HCT116 (cell line): ENCODE data around the gene TRERF1. TPM values are rescaled to one million over a fixed set of nuclear protein-coding genes. Genes with fewer than 3 reads are reported as not detected.

ENCODE experiments used
- ATAC-seq: fragments of 200-7000 bp; cut with Tn5 transposase; 2 replicates; pipeline ENCODE4 v1.9.1; 2020; ENCODE audit warnings: mild to moderate bottlenecking, moderate library complexity
- BruUV-seq: library from RNA; stranded (reverse); fragments of 400-500 nt; replicated peaks from 2 replicates; lab custom pipeline; 2021; lab: Mats Ljungman, UMichigan
- CTCF ChIA-PET: fragments of 300-600 bp; sonication (Branson Sonifier 250); formaldehyde crosslinking; loops from one replicate; lab custom pipeline; 2021; ENCODE audit warnings: antibody characterized with exemption; lab: Charles Lee
- POLR2A ChIA-PET: fragments of 300-600, 350-600 bp; sonication (Branson Sonifier 250); formaldehyde crosslinking; loops from one replicate; lab custom pipeline; 2021; ENCODE audit warnings: antibody characterized with exemption; lab: Charles Lee
- RAD21 ChIA-PET, 2 experiments: fragments of 300-600 bp; sonication (Branson Sonifier 250); formaldehyde crosslinking; loops; one replicate each; lab custom pipeline; 2023; ENCODE audit warnings: low total read pairs in 2 of 2; ENCODE audit not compliant: uncharacterized antibody in 2 of 2, unreplicated experiment in 2 of 2, low non-redundant PET in 1 of 2; lab: Charles Lee
- DNase-seq: peaks from one replicate; pipeline ENCODE4 v3.0.0-alpha.2; 2010; ENCODE audit warnings: low read depth, low spot score
- H2AFZ ChIP-seq: fragments of 200-600 bp; shearing (Covaris generic), sonication (generic); 2 replicates; pipeline ENCODE4 v1.6.1; 2017; ENCODE audit warnings: low read depth, mixed run types, mixed read lengths, antibody characterized with exemption, low read length; ENCODE audit not compliant: poor library complexity, severe bottlenecking
- H3K27ac ChIP-seq: 2 replicates; pipeline ENCODE4 v1.5.1; 2012; ENCODE audit warnings: low read depth, low read length
- H3K27me3 ChIP-seq: fragments of 200-600 bp; sonication (generic); 2 replicates; pipeline ENCODE4 v1.6.1; 2016; ENCODE audit warnings: mixed run types, low read length, mixed read lengths; ENCODE audit not compliant: insufficient read depth
- H3K36me3 ChIP-seq, 2 experiments: fragments of 200-500 bp in 1 of 2; fragments of 200-600 bp in 1 of 2; sonication (Bioruptor generic) in 1 of 2; sonication (generic) in 1 of 2; 2 replicates each; pipeline versions ENCODE4 v1.5.1 to v1.6.1; 2014 to 2016; ENCODE audit warnings: low read length in 2 of 2, inconsistent platforms in 1 of 2, mixed read lengths in 1 of 2, mixed run types in 1 of 2; ENCODE audit not compliant: insufficient read depth in 2 of 2, control insufficient read depth in 1 of 2
- H3K4me1 ChIP-seq, 2 experiments: fragments of 200-600 bp in 1 of 2; sonication (generic) in 1 of 2; 2 replicates each; pipeline versions ENCODE4 v1.5.1 to v1.6.1; 2012 to 2017; ENCODE audit warnings: low read length in 2 of 2, inconsistent platforms in 1 of 2, mild to moderate bottlenecking in 1 of 2, mixed read lengths in 1 of 2, mixed run types in 1 of 2, moderate library complexity in 1 of 2; ENCODE audit not compliant: insufficient read depth in 2 of 2, control insufficient read depth in 1 of 2
- H3K4me2 ChIP-seq: fragments of 200-600 bp; sonication (generic); 2 replicates; pipeline ENCODE4 v1.6.1; 2017; ENCODE audit warnings: mixed run types, low read length, mixed read lengths
- H3K4me3 ChIP-seq, 2 experiments: fragments of 200-600 bp in 1 of 2; sonication (generic) in 1 of 2; replicated peaks in 1 of 2; 2 replicates each; pipeline ENCODE4 v1.5.1; 2011 to 2016; ENCODE audit warnings: low read length in 2 of 2, control low read depth in 1 of 2, low read depth in 1 of 2, mild to moderate bottlenecking in 1 of 2, mixed read lengths in 1 of 2, mixed run types in 1 of 2
- H3K79me2 ChIP-seq: fragments of 200-600 bp; sonication (generic); 2 replicates; pipeline ENCODE4 v1.6.1; 2017; ENCODE audit warnings: mild to moderate bottlenecking, mixed run types, low read length, moderate library complexity, mixed read lengths; ENCODE audit not compliant: insufficient read depth
- H3K9ac ChIP-seq: fragments of 200-600 bp; sonication (generic); 2 replicates; pipeline ENCODE4 v1.6.1; 2016; ENCODE audit warnings: low read length, mixed read lengths
- H3K9me2 ChIP-seq: fragments of 200-600 bp; sonication (generic), shearing (Covaris generic); 2 replicates; pipeline ENCODE4 v1.6.1; 2017; ENCODE audit warnings: mixed run types, mild to moderate bottlenecking, moderate library complexity; ENCODE audit not compliant: insufficient read depth
- H3K9me3 ChIP-seq, 2 experiments: fragments of 200-500 bp in 1 of 2; fragments of 200-600 bp in 1 of 2; sonication (Bioruptor generic) in 1 of 2; sonication (generic) in 1 of 2; 2 replicates each; pipeline ENCODE4 v1.6.1; 2014 to 2017; ENCODE audit warnings: low read length in 2 of 2, mixed read lengths in 2 of 2, inconsistent platforms in 1 of 2, low read depth in 1 of 2, mild to moderate bottlenecking in 1 of 2, mixed run types in 1 of 2, moderate library complexity in 1 of 2; ENCODE audit not compliant: control insufficient read depth in 1 of 2, insufficient read depth in 1 of 2
- H4K20me1 ChIP-seq: fragments of 200-600 bp; sonication (generic), shearing (Covaris generic); 2 replicates; pipeline ENCODE4 v1.6.1; 2017; ENCODE audit warnings: mixed run types, mild to moderate bottlenecking, moderate library complexity; ENCODE audit not compliant: insufficient read depth
- CBX3 ChIP-seq: IDR thresholded peaks from 2 replicates; pipeline ENCODE4 v1.6.1; 2012; ENCODE audit warnings: low read depth
- EGR1 ChIP-seq: IDR thresholded peaks from 2 replicates; pipeline ENCODE4 v1.6.1; 2012; ENCODE audit warnings: low read depth
- EZH2phosphoT487 ChIP-seq: fragments of 200-600 bp; IDR thresholded peaks from 2 replicates; pipeline ENCODE4 v1.6.1; 2018; ENCODE audit warnings: antibody characterized with exemption, borderline replicate concordance
- FOSL1 ChIP-seq: IDR thresholded peaks from 2 replicates; pipeline ENCODE4 v1.6.1; 2012; ENCODE audit warnings: low read depth
- JUND ChIP-seq: IDR thresholded peaks from 2 replicates; pipeline ENCODE4 v1.6.1; 2012
- POLR2A ChIP-seq: IDR thresholded peaks from 2 replicates; pipeline ENCODE4 v1.7.0; 2011; ENCODE audit warnings: borderline replicate concordance; ENCODE audit not compliant: insufficient read depth, insufficient read length; ENCODE audit errors: extremely low read depth
- POLR2AphosphoS5 ChIP-seq: IDR thresholded peaks from 2 replicates; pipeline ENCODE4 v1.6.1; 2011; ENCODE audit warnings: mild to moderate bottlenecking, low read depth, low read length, moderate library complexity
- SIN3A ChIP-seq: IDR thresholded peaks from 2 replicates; pipeline ENCODE4 v1.6.1; 2012; ENCODE audit warnings: low read depth
- SP1 ChIP-seq: IDR thresholded peaks from 2 replicates; pipeline ENCODE4 v1.6.1; 2012; ENCODE audit warnings: low read depth
- SRF ChIP-seq: IDR thresholded peaks from 2 replicates; pipeline ENCODE4 v1.6.1; 2012; ENCODE audit warnings: low read depth
- YY1 ChIP-seq: IDR thresholded peaks from 2 replicates; pipeline ENCODE4 v1.6.1; 2011; ENCODE audit warnings: low read length, low read depth, moderate library complexity, mild to moderate bottlenecking; ENCODE audit not compliant: insufficient replicate concordance; ENCODE audit errors: extremely low read depth
- intact Hi-C: fragments of 100-400 bp; cut with micrococcal nuclease; formaldehyde crosslinking; loops from 2 replicates; pipeline ENCODE4 v1.10.0; 2022
- total RNA-seq: library from RNA; stranded (reverse); gene quantifications from one replicate; pipeline ENCODE4 v1.2.1, GENCODE V29; 2021; ENCODE audit not compliant: unreplicated experiment
- TF ChIP-seq, protein P1 (sequence below): IDR thresholded peaks from 2 replicates; pipeline ENCODE4 v1.6.1; 2011; ENCODE audit warnings: mild to moderate bottlenecking, low read length, moderate library complexity; ENCODE audit not compliant: insufficient replicate concordance; ENCODE audit errors: extremely low read depth
- TF ChIP-seq, protein P2 (sequence below), 3 experiments: fragments of 200-600 bp in 1 of 3; sonication (generic) in 1 of 3; IDR thresholded peaks in 2 of 3; conservative IDR thresholded peaks in 1 of 3; 2 replicates each; pipeline ENCODE4 v1.5.1; 2012 to 2017; ENCODE audit warnings: low read depth in 2 of 3, low read length in 2 of 3, antibody characterized with exemption in 1 of 3, borderline replicate concordance in 1 of 3, control low read depth in 1 of 3, mild to moderate bottlenecking in 1 of 3, mixed read lengths in 1 of 3, mixed run types in 1 of 3, moderate library complexity in 1 of 3; ENCODE audit not compliant: insufficient read depth in 1 of 3
- TF ChIP-seq, protein P3 (sequence below): IDR thresholded peaks from 2 replicates; pipeline ENCODE4 v1.6.1; 2012; ENCODE audit warnings: low read depth
- TF ChIP-seq, protein P4 (sequence below): IDR thresholded peaks from 2 replicates; pipeline ENCODE4 v1.6.1; 2012
- TF ChIP-seq, protein P5 (sequence below): IDR thresholded peaks from 2 replicates; pipeline ENCODE4 v1.6.1; 2012

The TRERF1 gene
- total RNA-seq, 1 experiment from 2014 or later = 12.4 TPM

DNA sequence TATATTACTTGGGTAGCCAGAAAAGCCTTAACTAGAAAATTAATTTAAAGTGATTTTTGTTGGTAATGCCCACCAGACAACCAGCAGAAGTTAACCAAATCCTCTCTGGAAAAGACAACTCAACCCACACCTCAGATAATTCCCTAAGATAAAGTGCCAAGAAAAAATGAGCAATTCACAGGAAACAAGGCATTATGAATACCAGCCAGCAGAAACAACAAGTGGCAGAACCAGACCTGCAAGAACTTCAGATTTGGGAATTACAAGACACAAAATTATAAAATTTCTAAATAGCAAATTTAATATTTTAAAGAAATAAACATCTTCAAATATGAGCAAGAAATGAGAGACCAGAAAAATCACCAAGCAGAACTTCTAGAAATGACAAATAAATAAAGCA is 154.1 kb downstream of the TRERF1 start:
- ATAC-seq (no peak), DNase-seq (no peak)
- ChIA-PET POLR2A (no interaction called here), CTCF (no interaction called here), RAD21 (no interaction called here)
- Histone ChIP-seq H3K27ac (no peak overlapping the region), H3K27me3 (no peaks in the 10 kb centered on the region), H3K4me2 (no peak overlapping the region), H3K4me1 (peaks cover 23 to 62% of the 10 kb centered on the region in 2 experiments), H3K9ac (no peak overlapping the region), H3K79me2 (no peaks in the 10 kb centered on the region), H3K4me3 (no peak overlapping the region), H3K9me3 (no peaks in the 10 kb centered on the region), H4K20me1 (no peaks in the 10 kb centered on the region), H3K36me3 (no peaks in the 10 kb centered on the region), H2AFZ (no peak overlapping the region), H3K9me2 (no peaks in the 10 kb centered on the region)
- TF ChIP-seq SRF (no peak), EGR1 (no peak), POLR2AphosphoS5 (no peak), SIN3A (no peak), YY1 (no peak), FOSL1 (peak; percentile 41; the same call in 1 of the 2 replicates), POLR2A (no peak), SP1 (peak; percentile 36; the same call in 1 of the 2 replicates), JUND (0 out of 2 replicates have a peak, but pooled peaks have one; percentile 37), CBX3 (no peak), EZH2phosphoT487 (no peak)
- TF ChIP-seq, protein P1, sequence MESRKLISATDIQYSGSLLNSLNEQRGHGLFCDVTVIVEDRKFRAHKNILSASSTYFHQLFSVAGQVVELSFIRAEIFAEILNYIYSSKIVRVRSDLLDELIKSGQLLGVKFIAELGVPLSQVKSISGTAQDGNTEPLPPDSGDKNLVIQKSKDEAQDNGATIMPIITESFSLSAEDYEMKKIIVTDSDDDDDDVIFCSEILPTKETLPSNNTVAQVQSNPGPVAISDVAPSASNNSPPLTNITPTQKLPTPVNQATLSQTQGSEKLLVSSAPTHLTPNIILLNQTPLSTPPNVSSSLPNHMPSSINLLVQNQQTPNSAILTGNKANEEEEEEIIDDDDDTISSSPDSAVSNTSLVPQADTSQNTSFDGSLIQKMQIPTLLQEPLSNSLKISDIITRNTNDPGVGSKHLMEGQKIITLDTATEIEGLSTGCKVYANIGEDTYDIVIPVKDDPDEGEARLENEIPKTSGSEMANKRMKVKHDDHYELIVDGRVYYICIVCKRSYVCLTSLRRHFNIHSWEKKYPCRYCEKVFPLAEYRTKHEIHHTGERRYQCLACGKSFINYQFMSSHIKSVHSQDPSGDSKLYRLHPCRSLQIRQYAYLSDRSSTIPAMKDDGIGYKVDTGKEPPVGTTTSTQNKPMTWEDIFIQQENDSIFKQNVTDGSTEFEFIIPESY = no peak
- TF ChIP-seq, protein P2, sequence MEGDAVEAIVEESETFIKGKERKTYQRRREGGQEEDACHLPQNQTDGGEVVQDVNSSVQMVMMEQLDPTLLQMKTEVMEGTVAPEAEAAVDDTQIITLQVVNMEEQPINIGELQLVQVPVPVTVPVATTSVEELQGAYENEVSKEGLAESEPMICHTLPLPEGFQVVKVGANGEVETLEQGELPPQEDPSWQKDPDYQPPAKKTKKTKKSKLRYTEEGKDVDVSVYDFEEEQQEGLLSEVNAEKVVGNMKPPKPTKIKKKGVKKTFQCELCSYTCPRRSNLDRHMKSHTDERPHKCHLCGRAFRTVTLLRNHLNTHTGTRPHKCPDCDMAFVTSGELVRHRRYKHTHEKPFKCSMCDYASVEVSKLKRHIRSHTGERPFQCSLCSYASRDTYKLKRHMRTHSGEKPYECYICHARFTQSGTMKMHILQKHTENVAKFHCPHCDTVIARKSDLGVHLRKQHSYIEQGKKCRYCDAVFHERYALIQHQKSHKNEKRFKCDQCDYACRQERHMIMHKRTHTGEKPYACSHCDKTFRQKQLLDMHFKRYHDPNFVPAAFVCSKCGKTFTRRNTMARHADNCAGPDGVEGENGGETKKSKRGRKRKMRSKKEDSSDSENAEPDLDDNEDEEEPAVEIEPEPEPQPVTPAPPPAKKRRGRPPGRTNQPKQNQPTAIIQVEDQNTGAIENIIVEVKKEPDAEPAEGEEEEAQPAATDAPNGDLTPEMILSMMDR (IDR thresholded peaks at IDR 0.05 in 2 of 3, conservative IDR thresholded peaks at IDR 0.05 in 1 of 3; ENCODE audit: borderline replicate concordance in 1 of 3, insufficient read depth in 1 of 3, low read depth in 2 of 3, low read length in 2 of 3) = no peak
- TF ChIP-seq, protein P3, sequence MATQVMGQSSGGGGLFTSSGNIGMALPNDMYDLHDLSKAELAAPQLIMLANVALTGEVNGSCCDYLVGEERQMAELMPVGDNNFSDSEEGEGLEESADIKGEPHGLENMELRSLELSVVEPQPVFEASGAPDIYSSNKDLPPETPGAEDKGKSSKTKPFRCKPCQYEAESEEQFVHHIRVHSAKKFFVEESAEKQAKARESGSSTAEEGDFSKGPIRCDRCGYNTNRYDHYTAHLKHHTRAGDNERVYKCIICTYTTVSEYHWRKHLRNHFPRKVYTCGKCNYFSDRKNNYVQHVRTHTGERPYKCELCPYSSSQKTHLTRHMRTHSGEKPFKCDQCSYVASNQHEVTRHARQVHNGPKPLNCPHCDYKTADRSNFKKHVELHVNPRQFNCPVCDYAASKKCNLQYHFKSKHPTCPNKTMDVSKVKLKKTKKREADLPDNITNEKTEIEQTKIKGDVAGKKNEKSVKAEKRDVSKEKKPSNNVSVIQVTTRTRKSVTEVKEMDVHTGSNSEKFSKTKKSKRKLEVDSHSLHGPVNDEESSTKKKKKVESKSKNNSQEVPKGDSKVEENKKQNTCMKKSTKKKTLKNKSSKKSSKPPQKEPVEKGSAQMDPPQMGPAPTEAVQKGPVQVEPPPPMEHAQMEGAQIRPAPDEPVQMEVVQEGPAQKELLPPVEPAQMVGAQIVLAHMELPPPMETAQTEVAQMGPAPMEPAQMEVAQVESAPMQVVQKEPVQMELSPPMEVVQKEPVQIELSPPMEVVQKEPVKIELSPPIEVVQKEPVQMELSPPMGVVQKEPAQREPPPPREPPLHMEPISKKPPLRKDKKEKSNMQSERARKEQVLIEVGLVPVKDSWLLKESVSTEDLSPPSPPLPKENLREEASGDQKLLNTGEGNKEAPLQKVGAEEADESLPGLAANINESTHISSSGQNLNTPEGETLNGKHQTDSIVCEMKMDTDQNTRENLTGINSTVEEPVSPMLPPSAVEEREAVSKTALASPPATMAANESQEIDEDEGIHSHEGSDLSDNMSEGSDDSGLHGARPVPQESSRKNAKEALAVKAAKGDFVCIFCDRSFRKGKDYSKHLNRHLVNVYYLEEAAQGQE = no peak
- TF ChIP-seq, protein P4, sequence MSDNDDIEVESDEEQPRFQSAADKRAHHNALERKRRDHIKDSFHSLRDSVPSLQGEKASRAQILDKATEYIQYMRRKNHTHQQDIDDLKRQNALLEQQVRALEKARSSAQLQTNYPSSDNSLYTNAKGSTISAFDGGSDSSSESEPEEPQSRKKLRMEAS = no peak
- TF ChIP-seq, protein P5, sequence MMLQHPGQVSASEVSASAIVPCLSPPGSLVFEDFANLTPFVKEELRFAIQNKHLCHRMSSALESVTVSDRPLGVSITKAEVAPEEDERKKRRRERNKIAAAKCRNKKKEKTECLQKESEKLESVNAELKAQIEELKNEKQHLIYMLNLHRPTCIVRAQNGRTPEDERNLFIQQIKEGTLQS = no peak
- no TSS peak for BruUV-seq
- intact Hi-C loops = no loop called here
